ENCODE measurements around the gene PLAC9.

PLAC9 gene

GRCh38 chr10:80161321-80162083 lies 29.0 kb downstream of the PLAC9 start:
- no peak for DNase-seq

GRCh38 chr10:80163741-80164341 lies 31.3 kb downstream of the PLAC9 start:
- DNase-seq = no peak

- DNase-seq = no peak
These were observed 32.1 kb downstream of the PLAC9 start for GRCh38 chr10:80164596-80164995.

- DNase-seq = no peak
These were observed 32.6 kb downstream of the PLAC9 start for GRCh38 chr10:80165173-80165572.

- no peak for DNase-seq
These were observed 34.3 kb downstream of the PLAC9 start for GRCh38 chr10:80166581-80167470.

- no peak for DNase-seq
These were observed 35.1 kb downstream of the PLAC9 start for GRCh38 chr10:80167471-80168161.

GRCh38 chr10:80168162-80168511 lies 35.6 kb downstream of the PLAC9 start:
- no peak for DNase-seq

- DNase-seq = peak in 1 of 2 donors; percentile 22
These were observed 36.3 kb downstream of the PLAC9 start for GRCh38 chr10:80168679-80169380.

- no peak for DNase-seq
These were observed 37.5 kb downstream of the PLAC9 start for GRCh38 chr10:80170026-80170425.

- no peak for DNase-seq
These were observed 38.1 kb downstream of the PLAC9 start for GRCh38 chr10:80170641-80171040.

GRCh38 chr10:80171248-80171660 lies 38.7 kb downstream of the PLAC9 start:
- DNase-seq = no peak

- no peak for DNase-seq
These were observed 40.4 kb downstream of the PLAC9 start for GRCh38 chr10:80172896-80173295.

- DNase-seq = no peak
These were observed 40.9 kb downstream of the PLAC9 start for GRCh38 chr10:80173466-80173865.

- DNase-seq = no peak
These were observed 42.3 kb downstream of the PLAC9 start for GRCh38 chr10:80174641-80175395.

- no peak for DNase-seq
These were observed 44.0 kb downstream of the PLAC9 start for GRCh38 chr10:80176526-80176925.

GRCh38 chr10:80177781-80178636 lies 45.5 kb downstream of the PLAC9 start:
- DNase-seq = no peak

GRCh38 chr10:80182986-80183385 lies 50.5 kb downstream of the PLAC9 start:
- no peak for DNase-seq

- DNase-seq = no peak
These were observed 50.9 kb downstream of the PLAC9 start for GRCh38 chr10:80183436-80183835.

GRCh38 chr10:80184291-80184690 lies 51.8 kb downstream of the PLAC9 start:
- no peak for DNase-seq

- no peak for DNase-seq
These were observed 53.2 kb downstream of the PLAC9 start for GRCh38 chr10:80185578-80186299.
